IMR-90 (cell line): ENCODE data around the gene CAMK2D. TPM values are rescaled to one million over a fixed set of nuclear protein-coding genes. Genes with fewer than 3 reads are reported as not detected.

ENCODE experiments used
- ATAC-seq: fragments of 200-7000 bp; cut with Tn5 transposase; 2 replicates; pipeline ENCODE4 v1.9.1; 2020; ENCODE audit warnings: low read depth, mild to moderate bottlenecking, moderate library complexity
- BruUV-seq: library from RNA; stranded (reverse); fragments of 400-500 nt; replicated peaks from 2 replicates; lab custom pipeline; 2021; lab: Mats Ljungman, UMichigan
- CTCF ChIA-PET: fragments of 300-600 bp; formaldehyde crosslinking; extraction: SDS; loops from one replicate; lab custom pipeline; 2021; ENCODE audit warnings: antibody characterized with exemption; lab: Yijun Ruan, JAX
- POLR2A ChIA-PET: fragments of 300-600 bp; sonication (Branson Sonifier 250); formaldehyde crosslinking; loops from one replicate; lab custom pipeline; 2022; ENCODE audit warnings: antibody characterized with exemption; ENCODE audit not compliant: unreplicated experiment; lab: Charles Lee
- DNase-seq: peaks from one replicate; pipeline ENCODE4 v3.0.0; 2013
- H2AFZ ChIP-seq: replicated peaks from 2 replicates; pipeline ENCODE3; 2013; ENCODE audit warnings: low read length, mild to moderate bottlenecking; ENCODE audit not compliant: poor library complexity
- H2AK5ac ChIP-seq: 2 replicates; pipeline ENCODE4 v1.6.1; 2013; ENCODE audit warnings: low read depth, low read length, inconsistent platforms
- H2AK9ac ChIP-seq: replicated peaks from 2 replicates; pipeline ENCODE3; 2013; ENCODE audit warnings: mild to moderate bottlenecking, low read depth, low read length, moderate library complexity; ENCODE audit not compliant: poor library complexity
- H2BK120ac ChIP-seq: 2 replicates; pipeline ENCODE4 v1.6.1; 2013; ENCODE audit warnings: low read depth, low read length, inconsistent platforms
- H2BK15ac ChIP-seq: 3 replicates; pipeline ENCODE4 v1.6.1; 2013; ENCODE audit warnings: low read depth, low read length, inconsistent platforms
- H2BK20ac ChIP-seq: 2 replicates; pipeline ENCODE4 v1.6.1; 2013; ENCODE audit warnings: low read depth, mild to moderate bottlenecking, inconsistent platforms, low read length, moderate library complexity
- H2BK5ac ChIP-seq: 2 replicates; pipeline ENCODE4 v1.6.1; 2013; ENCODE audit warnings: mild to moderate bottlenecking, low read depth, low read length, inconsistent platforms; ENCODE audit not compliant: poor library complexity, severe bottlenecking
- H3K14ac ChIP-seq: replicated peaks from 2 replicates; pipeline ENCODE4 v1.6.1; 2013; ENCODE audit warnings: low read depth, low read length, inconsistent platforms
- H3K18ac ChIP-seq: 2 replicates; pipeline ENCODE4 v1.6.1; 2013; ENCODE audit warnings: low read depth, low read length, control low read depth
- H3K23ac ChIP-seq: 2 replicates; pipeline ENCODE4 v1.6.1; 2013; ENCODE audit warnings: low read depth, low read length, inconsistent platforms
- H3K27ac ChIP-seq: 2 replicates; pipeline ENCODE4 v1.5.1; 2013; ENCODE audit warnings: mild to moderate bottlenecking, control low read depth, low read length; ENCODE audit not compliant: insufficient read depth
- H3K27me3 ChIP-seq: 2 replicates; pipeline ENCODE4 v1.6.1; 2013; ENCODE audit warnings: low read length; ENCODE audit not compliant: control insufficient read depth, insufficient read depth
- H3K36me3 ChIP-seq: 2 replicates; pipeline ENCODE4 v1.6.1; 2013; ENCODE audit warnings: low read length, mixed read lengths; ENCODE audit not compliant: control insufficient read depth, insufficient read depth
- H3K4ac ChIP-seq: 2 replicates; pipeline ENCODE4 v1.6.1; 2013; ENCODE audit warnings: low read depth, low read length, inconsistent platforms
- H3K4me1 ChIP-seq: 2 replicates; pipeline ENCODE4 v1.6.1; 2013; ENCODE audit warnings: low read length, mixed read lengths; ENCODE audit not compliant: control insufficient read depth, insufficient read depth
- H3K4me2 ChIP-seq: 2 replicates; pipeline ENCODE4 v1.6.1; 2013; ENCODE audit warnings: low read depth, mild to moderate bottlenecking, control low read depth, low read length, moderate library complexity
- H3K4me3 ChIP-seq: 2 replicates; pipeline ENCODE4 v1.5.1; 2013; ENCODE audit warnings: low read depth, mild to moderate bottlenecking, control low read depth, low read length, moderate library complexity; ENCODE audit not compliant: insufficient read depth
- H3K56ac ChIP-seq: 2 replicates; pipeline ENCODE4 v1.6.1; 2013; ENCODE audit warnings: low read length, inconsistent platforms; ENCODE audit not compliant: insufficient read depth; ENCODE audit errors: extremely low read depth
- H3K79me1 ChIP-seq, 2 experiments: 2 replicates each; pipeline ENCODE4 v1.6.1; 2013; ENCODE audit warnings: low read length in 2 of 2, inconsistent platforms in 1 of 2, low read depth in 1 of 2
- H3K9ac ChIP-seq: 2 replicates; pipeline ENCODE4 v1.6.1; 2013; ENCODE audit warnings: low read depth, low read length, control low read depth
- H3K9me1 ChIP-seq: 2 replicates; pipeline ENCODE4 v1.6.1; 2013; ENCODE audit warnings: low read length, inconsistent platforms; ENCODE audit not compliant: insufficient read depth
- H3K9me3 ChIP-seq: 2 replicates; pipeline ENCODE4 v1.6.1; 2013; ENCODE audit warnings: low read length; ENCODE audit not compliant: control insufficient read depth, insufficient read depth
- H4K20me1 ChIP-seq: 2 replicates; pipeline ENCODE4 v1.6.1; 2013; ENCODE audit warnings: low read length, inconsistent platforms; ENCODE audit not compliant: insufficient read depth
- H4K5ac ChIP-seq: 2 replicates; pipeline ENCODE4 v1.6.1; 2013; ENCODE audit warnings: mild to moderate bottlenecking, low read depth, low read length, control low read depth
- H4K8ac ChIP-seq, 2 experiments: 2 replicates each; pipeline ENCODE4 v1.6.1; 2013; ENCODE audit warnings: low read depth in 2 of 2, low read length in 2 of 2, control low read depth in 1 of 2, inconsistent platforms in 1 of 2
- H4K91ac ChIP-seq: 2 replicates; pipeline ENCODE4 v1.6.1; 2013; ENCODE audit warnings: low read depth, low read length, inconsistent platforms; ENCODE audit not compliant: insufficient read depth
- CEBPB ChIP-seq: IDR thresholded peaks from 2 replicates; pipeline ENCODE4 v1.6.1; 2012; ENCODE audit warnings: low read depth, low read length, improper control_type of control experiment
- CHD1 ChIP-seq: IDR thresholded peaks from 2 replicates; pipeline ENCODE4 v1.6.1; 2012; ENCODE audit warnings: low read depth, low read length, improper control_type of control experiment
- CTCF ChIP-seq: conservative IDR thresholded peaks from 2 replicates; pipeline ENCODE4 v1.5.1; 2012; ENCODE audit warnings: mild to moderate bottlenecking, low read depth, low read length, improper control_type of control experiment
- ELK1 ChIP-seq: fragments of 150-350 bp; IDR thresholded peaks from 2 replicates; pipeline ENCODE4 v1.6.1; 2016; ENCODE audit warnings: low read depth, mild to moderate bottlenecking, low read length, moderate library complexity, borderline replicate concordance
- FOS ChIP-seq: fragments of 150-350 bp; IDR thresholded peaks from 2 replicates; pipeline ENCODE4 v1.6.1; 2016; ENCODE audit warnings: low read depth, low read length
- MAFK ChIP-seq: IDR thresholded peaks from 2 replicates; pipeline ENCODE4 v1.6.1; 2012; ENCODE audit warnings: low read depth, low read length, improper control_type of control experiment
- MAZ ChIP-seq: IDR thresholded peaks from 2 replicates; pipeline ENCODE4 v1.6.1; 2012; ENCODE audit warnings: low read depth, mild to moderate bottlenecking, low read length, improper control_type of control experiment, moderate library complexity, borderline replicate concordance
- MXI1 ChIP-seq: IDR thresholded peaks from 2 replicates; pipeline ENCODE4 v1.6.1; 2012; ENCODE audit warnings: low read depth, mild to moderate bottlenecking, low read length, moderate library complexity, borderline replicate concordance
- NFE2L2 ChIP-seq: fragments of 150-350 bp; IDR thresholded peaks from 2 replicates; pipeline ENCODE4 v1.6.1; 2016; ENCODE audit warnings: low read depth, mild to moderate bottlenecking, low read length
- POLR2A ChIP-seq: IDR thresholded peaks from 2 replicates; pipeline ENCODE4 v1.6.1; 2012; ENCODE audit warnings: mild to moderate bottlenecking, low read depth, low read length
- RAD21 ChIP-seq: IDR thresholded peaks from 2 replicates; pipeline ENCODE4 v1.6.1; 2012; ENCODE audit warnings: low read length, improper control_type of control experiment
- RCOR1 ChIP-seq: IDR thresholded peaks from 2 replicates; pipeline ENCODE4 v1.6.1; 2012; ENCODE audit warnings: mild to moderate bottlenecking, low read length, improper control_type of control experiment; ENCODE audit not compliant: insufficient replicate concordance
- RFX5 ChIP-seq: IDR thresholded peaks from 2 replicates; pipeline ENCODE4 v1.8.0; 2012; ENCODE audit warnings: low read depth, mild to moderate bottlenecking, low read length, moderate library complexity
- SMC3 ChIP-seq: fragments of 150-350 bp; IDR thresholded peaks from 2 replicates; pipeline ENCODE4 v1.6.1; 2016; ENCODE audit warnings: low read depth, mild to moderate bottlenecking, antibody characterized with exemption, low read length, moderate library complexity
- USF2 ChIP-seq: fragments of 150-350 bp; IDR thresholded peaks from 2 replicates; pipeline ENCODE4 v1.6.1; 2017; ENCODE audit warnings: mild to moderate bottlenecking, antibody characterized with exemption, low read length, low read depth
- WGBS, 2 experiments: methylation state at CpG; one replicate each; pipeline versions ENCODE4 v1.1.5 to v1.1.7; 2013; ENCODE audit warnings: missing lambda C conversion rate in 2 of 2; ENCODE audit not compliant: insufficient read length in 1 of 2; ENCODE audit errors: extremely low coverage in 2 of 2; 5-methylcytosine and 5-hydroxymethylcytosine counted together
- dilution Hi-C: fragments of 300-500 bp; cut with HindIII; formaldehyde crosslinking; loops from one replicate; pipeline ENCODE4 v1.14.3; 2018; ENCODE audit warnings: low sequenced_read_pairs; ENCODE audit not compliant: unreplicated experiment
- in situ Hi-C: fragments of 300-500 bp; cut with MboI; formaldehyde crosslinking; loops from 3 replicates; pipeline ENCODE4 v1.14.3; 2019; ENCODE audit warnings: low sequenced_read_pairs, inconsistent platforms, mixed read lengths
- intact Hi-C: fragments of 100-400 bp; cut with micrococcal nuclease; formaldehyde crosslinking; loops from 2 replicates; pipeline ENCODE4 v1.10.0; 2022
- polyA plus RNA-seq, 3 experiments: library from polyadenylated mRNA; depleted of rRNA; stranded (reverse); fragments of >200 nt; gene quantifications; 2 replicates each; pipeline ENCODE4 v1.2.3, GENCODE V29; 2012; ENCODE audit warnings: low replicate concordance in 1 of 3
- total RNA-seq: library from RNA; depleted of rRNA; stranded (reverse); fragments of >200 nt; gene quantifications from 2 replicates; pipeline ENCODE4 v1.2.3, GENCODE V29; 2012

Gene CAMK2D
- total and polyA plus RNA-seq, 2 of the 4 experiments (the other 2 are of a cell fraction): 44.6 to 156 TPM

- Histone ChIP-seq H3K9me3 (no peaks in the 10 kb centered on the region), H4K20me1 (peaks cover 4% of the 10 kb centered on the region; the same call in 1 of the 2 replicates), H3K4me3 (no peak overlapping the region), H3K27me3 (no peaks in the 10 kb centered on the region), H3K4me2 (no peak overlapping the region), H3K36me3 (peaks cover 1% of the 10 kb centered on the region; the same call in 1 of the 2 replicates), H4K91ac (no peak overlapping the region), H3K23ac (no peak overlapping the region), H2BK120ac (no peak overlapping the region), H3K79me1 (peaks cover 27 to 39% of the 10 kb centered on the region in 2 experiments), H3K9me1 (peaks cover 3% of the 10 kb centered on the region; the same call in 1 of the 2 replicates), H3K4me1 (peaks cover 14% of the 10 kb centered on the region), H3K56ac (no peak overlapping the region), H3K14ac (no peak overlapping the region), H2AK5ac (no peak overlapping the region), H2AK9ac (no peak overlapping the region), H2AFZ (no peak overlapping the region), H2BK20ac (no peak overlapping the region; the same call in 1 of the 2 replicates), H3K18ac (peak overlapping the region; percentile 27; the same call in 1 of the 2 replicates), H2BK5ac (peak overlapping the region; percentile 5), H3K27ac (no peak overlapping the region), H3K4ac (no peak overlapping the region), H2BK15ac (no peak overlapping the region), H4K8ac (no peak overlapping the region), H4K5ac (no peak overlapping the region), H3K9ac (no peak overlapping the region)
- DNase-seq (no peak), ATAC-seq (no peak)
- BruUV-seq: no TSS peak
- intact Hi-C loops: no loop called here
- dilution Hi-C loops: no loop called here
- ChIA-PET CTCF (no interaction called here), POLR2A (no interaction called here)
- no CpG with 5 or more reads among the region's 1 CpG for WGBS, 2 experiments
- in situ Hi-C loops: no loop called here
- TF ChIP-seq FOS (no peak), MAFK (no peak), RCOR1 (no peak), USF2 (no peak), SMC3 (no peak), RFX5 (no peak), POLR2A (no peak), MXI1 (no peak), MAZ (no peak), RAD21 (no peak), CHD1 (no peak), CEBPB (no peak), ELK1 (no peak), CTCF (no peak), NFE2L2 (no peak)
Observed at GRCh38 chr4:113593400-113594230, 167.9 kb downstream of the CAMK2D start.
